Measurements from ENCODE around the gene ELK1. TPM values are rescaled to one million over a fixed set of nuclear protein-coding genes. Genes with fewer than 3 reads are reported as not detected.

The ELK1 gene
- total and polyA plus RNA-seq, 2 experiments from 2014 or later: 19.2 to 39.5 TPM

DNA sequence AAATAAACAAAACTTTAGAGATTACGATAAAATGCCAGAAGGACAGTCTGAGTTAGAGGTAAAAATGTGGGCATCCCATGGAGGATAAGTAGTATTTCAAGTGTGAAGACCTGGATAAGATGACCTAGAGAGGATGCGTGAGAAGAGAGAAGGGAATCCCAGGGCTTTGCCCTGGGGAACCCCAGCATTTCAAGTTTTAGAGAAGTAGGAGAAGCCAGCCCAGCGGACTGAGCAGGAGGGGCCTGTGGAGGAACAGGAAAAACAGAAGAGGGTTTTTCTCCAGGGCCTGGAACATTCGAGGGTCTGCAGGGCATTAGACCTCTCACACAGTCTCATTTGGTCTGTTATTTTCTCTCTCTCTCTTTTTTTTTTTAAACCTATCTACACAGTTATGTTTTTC is 17.7 kb downstream of the ELK1 start:
- no peaks in the 10 kb centered on the region for H3K27me3 ChIP-seq (ENCODE audit: insufficient read depth)
- no peak overlapping the region for H3K4me3 ChIP-seq
- peaks cover 16% of the 10 kb centered on the region for H3K36me3 Mint-ChIP-seq (ENCODE audit: low read depth)
- peaks cover 6% of the 10 kb centered on the region for H3K27me3 Mint-ChIP-seq (ENCODE audit: insufficient read depth, low read depth, poor library complexity)
- H3K4me1 ChIP-seq (ENCODE audit: insufficient read depth): peaks cover 5% of the 10 kb centered on the region; the same call in 1 of the 2 replicates
- H3K27ac ChIP-seq (ENCODE audit: low read depth): no peak overlapping the region
- H3K36me3 ChIP-seq (ENCODE audit: insufficient read depth): no peaks in the 10 kb centered on the region
- no peak overlapping the region for H3K4me2 ChIP-seq
- H3K9me2 ChIP-seq (ENCODE audit: insufficient read depth): no peaks in the 10 kb centered on the region
- H3F3A ChIP-seq (replicated peaks; ENCODE audit: low read depth): no peaks in the 10 kb centered on the region
- H3K9me3 Mint-ChIP-seq: no peaks in the 10 kb centered on the region
- peaks cover 15% of the 10 kb centered on the region for H3K4me1 Mint-ChIP-seq
- DNase-seq (ENCODE audit: low spot score) (no peak), ATAC-seq (no peak)
- no peak overlapping the region for H3K27ac Mint-ChIP-seq
- no peak overlapping the region for H2AFZ ChIP-seq
- TF ChIP-seq ZNF114 (CRISPR knock-in tag; IDR thresholded peaks at IDR 0.05) (no peak), ZNF462 (CRISPR knock-in tag; IDR thresholded peaks at IDR 0.05) (no peak)
- TF ChIP-seq, protein P1, sequence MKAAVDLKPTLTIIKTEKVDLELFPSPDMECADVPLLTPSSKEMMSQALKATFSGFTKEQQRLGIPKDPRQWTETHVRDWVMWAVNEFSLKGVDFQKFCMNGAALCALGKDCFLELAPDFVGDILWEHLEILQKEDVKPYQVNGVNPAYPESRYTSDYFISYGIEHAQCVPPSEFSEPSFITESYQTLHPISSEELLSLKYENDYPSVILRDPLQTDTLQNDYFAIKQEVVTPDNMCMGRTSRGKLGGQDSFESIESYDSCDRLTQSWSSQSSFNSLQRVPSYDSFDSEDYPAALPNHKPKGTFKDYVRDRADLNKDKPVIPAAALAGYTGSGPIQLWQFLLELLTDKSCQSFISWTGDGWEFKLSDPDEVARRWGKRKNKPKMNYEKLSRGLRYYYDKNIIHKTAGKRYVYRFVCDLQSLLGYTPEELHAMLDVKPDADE (IDR thresholded peaks at IDR 0.05): no peak
- no peaks in the 10 kb centered on the region for H3K79me2 ChIP-seq (replicated peaks; ENCODE audit: insufficient read depth)
- H3K4me3 Mint-ChIP-seq: no peak overlapping the region
- H4K20me1 ChIP-seq (replicated peaks; ENCODE audit: insufficient read depth): no peaks in the 10 kb centered on the region

- Histone ChIP-seq H3K27ac (ENCODE audit: low read depth) (no peak overlapping the region), H4K20me1 (replicated peaks; ENCODE audit: insufficient read depth) (no peaks in the 10 kb centered on the region), H3K36me3 (ENCODE audit: insufficient read depth) (no peaks in the 10 kb centered on the region), H3K9me2 (ENCODE audit: insufficient read depth) (no peaks in the 10 kb centered on the region), H3K4me1 (ENCODE audit: insufficient read depth) (peaks cover 5% of the 10 kb centered on the region; the same call in 1 of the 2 replicates), H3K4me2 (no peak overlapping the region), H3K27me3 (ENCODE audit: insufficient read depth) (no peaks in the 10 kb centered on the region), H3F3A (replicated peaks; ENCODE audit: low read depth) (no peaks in the 10 kb centered on the region), H3K4me3 (no peak overlapping the region), H3K79me2 (replicated peaks; ENCODE audit: insufficient read depth) (no peaks in the 10 kb centered on the region), H2AFZ (no peak overlapping the region)
- no peak for DNase-seq (ENCODE audit: low spot score)
- Mint-ChIP-seq H3K27ac (no peak overlapping the region), H3K4me1 (peaks cover 11% of the 10 kb centered on the region), H3K9me3 (no peaks in the 10 kb centered on the region), H3K27me3 (ENCODE audit: insufficient read depth, low read depth, poor library complexity) (peaks cover 3% of the 10 kb centered on the region), H3K36me3 (ENCODE audit: low read depth) (peaks cover 8% of the 10 kb centered on the region), H3K4me3 (no peak overlapping the region)
- no peak for ATAC-seq
- TF ChIP-seq STAT1 (IDR thresholded peaks at IDR 0.05; ENCODE audit: unreplicated experiment) (no peak), ZNF114 (CRISPR knock-in tag; IDR thresholded peaks at IDR 0.05) (no peak), CREB1 (CRISPR knock-in tag; IDR thresholded peaks at IDR 0.05; ENCODE audit: low read depth) (no peak)
- TF ChIP-seq, protein P2, sequence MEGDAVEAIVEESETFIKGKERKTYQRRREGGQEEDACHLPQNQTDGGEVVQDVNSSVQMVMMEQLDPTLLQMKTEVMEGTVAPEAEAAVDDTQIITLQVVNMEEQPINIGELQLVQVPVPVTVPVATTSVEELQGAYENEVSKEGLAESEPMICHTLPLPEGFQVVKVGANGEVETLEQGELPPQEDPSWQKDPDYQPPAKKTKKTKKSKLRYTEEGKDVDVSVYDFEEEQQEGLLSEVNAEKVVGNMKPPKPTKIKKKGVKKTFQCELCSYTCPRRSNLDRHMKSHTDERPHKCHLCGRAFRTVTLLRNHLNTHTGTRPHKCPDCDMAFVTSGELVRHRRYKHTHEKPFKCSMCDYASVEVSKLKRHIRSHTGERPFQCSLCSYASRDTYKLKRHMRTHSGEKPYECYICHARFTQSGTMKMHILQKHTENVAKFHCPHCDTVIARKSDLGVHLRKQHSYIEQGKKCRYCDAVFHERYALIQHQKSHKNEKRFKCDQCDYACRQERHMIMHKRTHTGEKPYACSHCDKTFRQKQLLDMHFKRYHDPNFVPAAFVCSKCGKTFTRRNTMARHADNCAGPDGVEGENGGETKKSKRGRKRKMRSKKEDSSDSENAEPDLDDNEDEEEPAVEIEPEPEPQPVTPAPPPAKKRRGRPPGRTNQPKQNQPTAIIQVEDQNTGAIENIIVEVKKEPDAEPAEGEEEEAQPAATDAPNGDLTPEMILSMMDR (conservative IDR thresholded peaks at IDR 0.05; ENCODE audit: low read depth in 2 of 2): no peak
Measured at GRCh38 chrX:47631676-47632075, 18.7 kb downstream of the ELK1 start.

Data from GM23338 (cell line).